Measurements from ENCODE around the gene CCR5AS.

CCR5AS gene

GRCh38 chr3:46383211-46383950 lies 23.5 kb downstream of the CCR5AS start:
- H3K4me1 ChIP-seq (ENCODE audit: control insufficient read depth, insufficient read depth, low read length, poor library complexity, severe bottlenecking) = peaks cover 4% of the 10 kb centered on the region
- no peaks in the 10 kb centered on the region for H3K9me3 ChIP-seq (ENCODE audit: control insufficient read depth, low read length)
- H3K36me3 ChIP-seq (ENCODE audit: control insufficient read depth, insufficient read depth, low read length) = no peaks in the 10 kb centered on the region
- no peaks in the 10 kb centered on the region for H3K27me3 ChIP-seq (replicated peaks; ENCODE audit: control insufficient read depth, insufficient read depth, low read length, poor library complexity, severe bottlenecking)
- no peak overlapping the region for H3K27ac ChIP-seq (ENCODE audit: insufficient read depth, low read length, poor library complexity, severe bottlenecking)
- no peak overlapping the region for H3K4me3 ChIP-seq (ENCODE audit: insufficient read depth, low read depth, low read length, poor library complexity, severe bottlenecking)
- no peak for DNase-seq

DNA sequence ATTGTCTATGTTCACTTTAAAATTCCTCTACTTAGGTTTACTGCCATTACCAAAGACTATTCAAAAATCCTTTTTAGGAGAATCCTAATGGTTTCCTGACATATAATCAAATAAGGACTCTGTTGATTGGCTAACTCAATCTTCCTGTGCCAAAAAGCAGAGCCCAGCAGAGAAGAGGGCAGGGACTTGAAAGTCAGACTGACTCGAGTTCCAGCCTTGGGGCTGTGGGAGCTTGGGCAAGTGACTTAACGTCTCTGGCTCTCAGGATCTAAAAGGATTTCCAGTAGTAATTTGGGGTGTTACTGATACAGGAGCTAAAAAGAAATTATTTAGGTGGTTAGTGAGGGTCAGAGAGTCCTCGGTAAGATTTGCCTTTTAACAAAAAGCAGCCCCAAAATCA lies 25.2 kb downstream of the CCR5AS start:
- Histone ChIP-seq H3K9me3 (ENCODE audit: control insufficient read depth, low read length) (no peaks in the 10 kb centered on the region), H3K4me3 (ENCODE audit: insufficient read depth, low read depth, low read length, poor library complexity, severe bottlenecking) (no peak overlapping the region), H3K4me1 (ENCODE audit: control insufficient read depth, insufficient read depth, low read length, poor library complexity, severe bottlenecking) (peaks cover 4% of the 10 kb centered on the region), H3K27ac (ENCODE audit: insufficient read depth, low read length, poor library complexity, severe bottlenecking) (no peak overlapping the region), H3K36me3 (ENCODE audit: control insufficient read depth, insufficient read depth, low read length) (no peaks in the 10 kb centered on the region), H3K27me3 (replicated peaks; ENCODE audit: control insufficient read depth, insufficient read depth, low read length, poor library complexity, severe bottlenecking) (no peaks in the 10 kb centered on the region)
- DNase-seq = no peak

DNA sequence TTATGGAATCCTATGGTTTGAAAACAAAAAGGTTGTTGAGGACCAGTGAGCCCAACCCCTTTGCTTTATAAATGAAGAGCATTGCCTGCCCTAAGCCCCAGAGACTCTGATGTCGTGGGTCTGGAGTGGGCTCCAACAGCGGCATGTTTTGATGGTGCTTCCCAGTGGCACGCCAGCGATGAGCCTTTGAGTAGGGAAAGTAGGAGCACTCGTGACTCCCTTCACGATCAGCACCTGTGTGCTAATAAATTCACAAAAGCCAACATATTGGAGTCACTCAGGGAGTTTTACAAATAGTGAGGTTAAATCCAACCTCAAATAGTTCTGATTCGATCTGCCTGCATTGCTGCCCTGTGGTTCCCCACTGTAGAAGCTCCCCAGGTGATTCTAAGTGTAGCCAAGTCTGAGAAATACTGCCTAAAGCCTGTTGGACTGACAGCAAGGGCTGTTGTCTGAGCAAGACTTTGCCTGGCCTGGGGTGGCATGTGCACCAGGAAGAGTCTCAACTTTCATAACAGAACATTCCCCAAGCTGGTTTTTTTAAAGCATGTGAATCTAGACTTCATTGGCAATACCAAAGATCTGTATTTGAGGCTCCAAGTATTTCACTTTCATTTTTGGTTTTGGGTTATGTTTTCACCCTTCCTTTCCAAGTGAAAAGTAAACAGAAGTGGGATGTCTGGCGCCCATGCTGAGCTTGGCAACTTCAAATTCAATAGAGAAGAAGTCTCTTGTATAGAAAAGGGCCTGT lies 26.2 kb downstream of the CCR5AS start:
- H3K27ac ChIP-seq (ENCODE audit: insufficient read depth, low read length, poor library complexity, severe bottlenecking) = no peak overlapping the region
- DNase-seq = no peak
- no peaks in the 10 kb centered on the region for H3K27me3 ChIP-seq (replicated peaks; ENCODE audit: control insufficient read depth, insufficient read depth, low read length, poor library complexity, severe bottlenecking)
- H3K36me3 ChIP-seq (ENCODE audit: control insufficient read depth, insufficient read depth, low read length) = no peaks in the 10 kb centered on the region
- H3K4me3 ChIP-seq (ENCODE audit: insufficient read depth, low read depth, low read length, poor library complexity, severe bottlenecking) = no peak overlapping the region
- H3K4me1 ChIP-seq (ENCODE audit: control insufficient read depth, insufficient read depth, low read length, poor library complexity, severe bottlenecking) = peaks cover 6% of the 10 kb centered on the region
- H3K9me3 ChIP-seq (ENCODE audit: control insufficient read depth, low read length) = no peaks in the 10 kb centered on the region

GRCh38 chr3:46378426-46378942 lies 28.4 kb downstream of the CCR5AS start:
- no peak overlapping the region for H3K27ac ChIP-seq (ENCODE audit: insufficient read depth, low read length, poor library complexity, severe bottlenecking)
- DNase-seq = peak; percentile 18 to 44 (median 25)
- H3K4me1 ChIP-seq (ENCODE audit: control insufficient read depth, insufficient read depth, low read length, poor library complexity, severe bottlenecking) = peaks cover 14% of the 10 kb centered on the region
- H3K27me3 ChIP-seq (replicated peaks; ENCODE audit: control insufficient read depth, insufficient read depth, low read length, poor library complexity, severe bottlenecking) = no peaks in the 10 kb centered on the region
- no peak overlapping the region for H3K4me3 ChIP-seq (ENCODE audit: insufficient read depth, low read depth, low read length, poor library complexity, severe bottlenecking)
- no peaks in the 10 kb centered on the region for H3K9me3 ChIP-seq (ENCODE audit: control insufficient read depth, low read length)
- no peaks in the 10 kb centered on the region for H3K36me3 ChIP-seq (ENCODE audit: control insufficient read depth, insufficient read depth, low read length)

DNA sequence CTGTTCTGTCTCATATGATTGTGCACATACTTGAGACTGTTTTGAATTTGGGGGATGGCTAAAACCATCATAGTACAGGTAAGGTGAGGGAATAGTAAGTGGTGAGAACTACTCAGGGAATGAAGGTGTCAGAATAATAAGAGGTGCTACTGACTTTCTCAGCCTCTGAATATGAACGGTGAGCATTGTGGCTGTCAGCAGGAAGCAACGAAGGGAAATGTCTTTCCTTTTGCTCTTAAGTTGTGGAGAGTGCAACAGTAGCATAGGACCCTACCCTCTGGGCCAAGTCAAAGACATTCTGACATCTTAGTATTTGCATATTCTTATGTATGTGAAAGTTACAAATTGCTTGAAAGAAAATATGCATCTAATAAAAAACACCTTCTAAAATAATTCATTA lies 31.1 kb downstream of the CCR5AS start:
- H3K36me3 ChIP-seq (ENCODE audit: control insufficient read depth, insufficient read depth, low read length) = no peaks in the 10 kb centered on the region
- no peak overlapping the region for H3K4me3 ChIP-seq (ENCODE audit: insufficient read depth, low read depth, low read length, poor library complexity, severe bottlenecking)
- no peaks in the 10 kb centered on the region for H3K9me3 ChIP-seq (ENCODE audit: control insufficient read depth, low read length)
- no peaks in the 10 kb centered on the region for H3K27me3 ChIP-seq (replicated peaks; ENCODE audit: control insufficient read depth, insufficient read depth, low read length, poor library complexity, severe bottlenecking)
- peaks cover 20% of the 10 kb centered on the region for H3K4me1 ChIP-seq (ENCODE audit: control insufficient read depth, insufficient read depth, low read length, poor library complexity, severe bottlenecking)
- DNase-seq = no peak
- no peak overlapping the region for H3K27ac ChIP-seq (ENCODE audit: insufficient read depth, low read length, poor library complexity, severe bottlenecking)

DNA sequence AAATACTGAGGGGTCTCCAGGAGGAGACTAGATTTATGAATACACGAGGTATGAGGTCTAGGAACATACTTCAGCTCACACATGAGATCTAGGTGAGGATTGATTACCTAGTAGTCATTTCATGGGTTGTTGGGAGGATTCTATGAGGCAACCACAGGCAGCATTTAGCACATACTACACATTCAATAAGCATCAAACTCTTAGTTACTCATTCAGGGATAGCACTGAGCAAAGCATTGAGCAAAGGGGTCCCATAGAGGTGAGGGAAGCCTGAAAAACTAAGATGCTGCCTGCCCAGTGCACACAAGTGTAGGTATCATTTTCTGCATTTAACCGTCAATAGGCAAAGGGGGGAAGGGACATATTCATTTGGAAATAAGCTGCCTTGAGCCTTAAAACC lies 31.6 kb downstream of the CCR5AS start:
- no peak overlapping the region for H3K27ac ChIP-seq (ENCODE audit: insufficient read depth, low read length, poor library complexity, severe bottlenecking)
- DNase-seq = no peak
- H3K9me3 ChIP-seq (ENCODE audit: control insufficient read depth, low read length) = no peaks in the 10 kb centered on the region
- H3K4me3 ChIP-seq (ENCODE audit: insufficient read depth, low read depth, low read length, poor library complexity, severe bottlenecking) = no peak overlapping the region
- H3K27me3 ChIP-seq (replicated peaks; ENCODE audit: control insufficient read depth, insufficient read depth, low read length, poor library complexity, severe bottlenecking) = no peaks in the 10 kb centered on the region
- peaks cover 22% of the 10 kb centered on the region for H3K4me1 ChIP-seq (ENCODE audit: control insufficient read depth, insufficient read depth, low read length, poor library complexity, severe bottlenecking)
- no peaks in the 10 kb centered on the region for H3K36me3 ChIP-seq (ENCODE audit: control insufficient read depth, insufficient read depth, low read length)

GRCh38 chr3:46374755-46375154 lies 32.1 kb downstream of the CCR5AS start:
- DNase-seq = no peak

DNA sequence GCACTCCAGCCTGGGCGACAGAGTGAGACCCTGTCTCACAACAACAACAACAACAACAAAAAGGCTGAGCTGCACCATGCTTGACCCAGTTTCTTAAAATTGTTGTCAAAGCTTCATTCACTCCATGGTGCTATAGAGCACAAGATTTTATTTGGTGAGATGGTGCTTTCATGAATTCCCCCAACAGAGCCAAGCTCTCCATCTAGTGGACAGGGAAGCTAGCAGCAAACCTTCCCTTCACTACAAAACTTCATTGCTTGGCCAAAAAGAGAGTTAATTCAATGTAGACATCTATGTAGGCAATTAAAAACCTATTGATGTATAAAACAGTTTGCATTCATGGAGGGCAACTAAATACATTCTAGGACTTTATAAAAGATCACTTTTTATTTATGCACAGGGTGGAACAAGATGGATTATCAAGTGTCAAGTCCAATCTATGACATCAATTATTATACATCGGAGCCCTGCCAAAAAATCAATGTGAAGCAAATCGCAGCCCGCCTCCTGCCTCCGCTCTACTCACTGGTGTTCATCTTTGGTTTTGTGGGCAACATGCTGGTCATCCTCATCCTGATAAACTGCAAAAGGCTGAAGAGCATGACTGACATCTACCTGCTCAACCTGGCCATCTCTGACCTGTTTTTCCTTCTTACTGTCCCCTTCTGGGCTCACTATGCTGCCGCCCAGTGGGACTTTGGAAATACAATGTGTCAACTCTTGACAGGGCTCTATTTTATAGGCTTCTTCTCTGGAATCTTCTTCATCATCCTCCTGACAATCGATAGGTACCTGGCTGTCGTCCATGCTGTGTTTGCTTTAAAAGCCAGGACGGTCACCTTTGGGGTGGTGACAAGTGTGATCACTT lies 34.1 kb downstream of the CCR5AS start:
- Histone ChIP-seq H3K4me1 (ENCODE audit: control insufficient read depth, insufficient read depth, low read length, poor library complexity, severe bottlenecking) (peaks cover 42% of the 10 kb centered on the region), H3K4me3 (ENCODE audit: insufficient read depth, low read depth, low read length, poor library complexity, severe bottlenecking) (no peak overlapping the region), H3K9me3 (ENCODE audit: control insufficient read depth, low read length) (no peaks in the 10 kb centered on the region), H3K27me3 (replicated peaks; ENCODE audit: control insufficient read depth, insufficient read depth, low read length, poor library complexity, severe bottlenecking) (no peaks in the 10 kb centered on the region), H3K27ac (ENCODE audit: insufficient read depth, low read length, poor library complexity, severe bottlenecking) (no peak overlapping the region), H3K36me3 (ENCODE audit: control insufficient read depth, insufficient read depth, low read length) (no peaks in the 10 kb centered on the region)
- DNase-seq = no peak

More at GRCh38 chr3:46374755-46375154, 32.1 kb downstream of the CCR5AS start:
- Histone ChIP-seq H3K4me3 (ENCODE audit: insufficient read depth, low read depth, low read length, poor library complexity, severe bottlenecking) (no peak overlapping the region), H3K4me1 (ENCODE audit: control insufficient read depth, insufficient read depth, low read length, poor library complexity, severe bottlenecking) (peaks cover 26% of the 10 kb centered on the region), H3K27me3 (replicated peaks; ENCODE audit: control insufficient read depth, insufficient read depth, low read length, poor library complexity, severe bottlenecking) (no peaks in the 10 kb centered on the region), H3K27ac (ENCODE audit: insufficient read depth, low read length, poor library complexity, severe bottlenecking) (no peak overlapping the region), H3K36me3 (ENCODE audit: control insufficient read depth, insufficient read depth, low read length) (no peaks in the 10 kb centered on the region), H3K9me3 (ENCODE audit: control insufficient read depth, low read length) (no peaks in the 10 kb centered on the region)

DNA sequence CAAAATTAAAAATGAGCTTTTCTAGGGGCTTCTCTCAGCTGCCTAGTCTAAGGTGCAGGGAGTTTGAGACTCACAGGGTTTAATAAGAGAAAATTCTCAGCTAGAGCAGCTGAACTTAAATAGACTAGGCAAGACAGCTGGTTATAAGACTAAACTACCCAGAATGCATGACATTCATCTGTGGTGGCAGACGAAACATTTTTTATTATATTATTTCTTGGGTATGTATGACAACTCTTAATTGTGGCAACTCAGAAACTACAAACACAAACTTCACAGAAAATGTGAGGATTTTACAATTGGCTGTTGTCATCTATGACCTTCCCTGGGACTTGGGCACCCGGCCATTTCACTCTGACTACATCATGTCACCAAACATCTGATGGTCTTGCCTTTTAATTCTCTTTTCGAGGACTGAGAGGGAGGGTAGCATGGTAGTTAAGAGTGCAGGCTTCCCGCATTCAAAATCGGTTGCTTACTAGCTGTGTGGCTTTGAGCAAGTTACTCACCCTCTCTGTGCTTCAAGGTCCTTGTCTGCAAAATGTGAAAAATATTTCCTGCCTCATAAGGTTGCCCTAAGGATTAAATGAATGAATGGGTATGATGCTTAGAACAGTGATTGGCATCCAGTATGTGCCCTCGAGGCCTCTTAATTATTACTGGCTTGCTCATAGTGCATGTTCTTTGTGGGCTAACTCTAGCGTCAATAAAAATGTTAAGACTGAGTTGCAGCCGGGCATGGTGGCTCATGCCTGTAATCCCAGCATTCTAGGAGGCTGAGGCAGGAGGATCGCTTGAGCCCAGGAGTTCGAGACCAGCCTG lies 35.1 kb downstream of the CCR5AS start:
- H3K36me3 ChIP-seq (ENCODE audit: control insufficient read depth, insufficient read depth, low read length) = no peaks in the 10 kb centered on the region
- H3K27ac ChIP-seq (ENCODE audit: insufficient read depth, low read length, poor library complexity, severe bottlenecking) = peak overlapping the region; percentile 54
- H3K27me3 ChIP-seq (replicated peaks; ENCODE audit: control insufficient read depth, insufficient read depth, low read length, poor library complexity, severe bottlenecking) = no peaks in the 10 kb centered on the region
- peaks cover 42% of the 10 kb centered on the region for H3K4me1 ChIP-seq (ENCODE audit: control insufficient read depth, insufficient read depth, low read length, poor library complexity, severe bottlenecking)
- no peaks in the 10 kb centered on the region for H3K9me3 ChIP-seq (ENCODE audit: control insufficient read depth, low read length)
- DNase-seq = no peak
- no peak overlapping the region for H3K4me3 ChIP-seq (ENCODE audit: insufficient read depth, low read depth, low read length, poor library complexity, severe bottlenecking)
